Measurements from ENCODE around the gene LRRC28. TPM values are rescaled to one million over a fixed set of nuclear protein-coding genes. Genes with fewer than 3 reads are reported as not detected.
A peak's percentile ranks its signal among the peaks of the same experiment; 100 is the strongest.

Gene LRRC28
- total RNA-seq, 1 experiment from 2014 or later: 21.4 TPM

GRCh38 chr15:99315636-99316035 lies 64.4 kb downstream of the LRRC28 start (continued):
- TF ChIP-seq TCF7L2 (IDR thresholded peaks at IDR 0.05; ENCODE audit: borderline replicate concordance, extremely low read depth, insufficient read depth, insufficient read length) (no peak), ELF1 (IDR thresholded peaks at IDR 0.05; ENCODE audit: borderline replicate concordance, low read depth) (no peak), ATF3 (IDR thresholded peaks at IDR 0.05) (no peak), EGR1 (IDR thresholded peaks at IDR 0.05; ENCODE audit: low read depth) (no peak), JUND (IDR thresholded peaks at IDR 0.05) (peak; percentile 53), EZH2phosphoT487 (IDR thresholded peaks at IDR 0.05; ENCODE audit: borderline replicate concordance) (no peak), CEBPB (IDR thresholded peaks at IDR 0.05; ENCODE audit: low read depth) (no peak), RAD21 (IDR thresholded peaks at IDR 0.05; ENCODE audit: low read depth) (no peak), POLR2AphosphoS5 (IDR thresholded peaks at IDR 0.05; ENCODE audit: low read depth, low read length) (no peak), ZNF274 (IDR thresholded peaks at IDR 0.05; ENCODE audit: low read depth, low read length) (no peak), SP1 (IDR thresholded peaks at IDR 0.05; ENCODE audit: low read depth) (peak; percentile 42; the same call in 1 of the 2 replicates), SIN3A (IDR thresholded peaks at IDR 0.05; ENCODE audit: low read depth) (no peak), EZH2 (IDR thresholded peaks at IDR 0.05) (no peak)

- Histone ChIP-seq H3K27ac (ENCODE audit: low read depth, low read length) (no peak overlapping the region), H3K9me2 (ENCODE audit: insufficient read depth) (no peaks in the 10 kb centered on the region; the same call in 1 of the 2 replicates)
Observed at GRCh38 chr15:99320374-99321215, 69.3 kb downstream of the LRRC28 start.

More at GRCh38 chr15:99320374-99321215, 69.3 kb downstream of the LRRC28 start:
- DNase-seq (ENCODE audit: low read depth, low spot score): no peak
- no peak overlapping the region for H2AFZ ChIP-seq (ENCODE audit: low read depth, low read length, poor library complexity, severe bottlenecking)
- H3K9ac ChIP-seq (ENCODE audit: low read length): no peak overlapping the region
- CTCF ChIA-PET: interaction anchor here (1.5 kb wide), 1 partner anchor 384 kb away, joined by 5 read pairs; no protein-coding TSS in a partner anchor
- no peak for TF ChIP-seq EZH2phosphoT487 (IDR thresholded peaks at IDR 0.05; ENCODE audit: borderline replicate concordance)
- TF ChIP-seq EZH2 (IDR thresholded peaks at IDR 0.05): no peak
- no peak for TF ChIP-seq JUND (IDR thresholded peaks at IDR 0.05)
- no peak for TF ChIP-seq ELF1 (IDR thresholded peaks at IDR 0.05; ENCODE audit: borderline replicate concordance, low read depth)
- no peak for TF ChIP-seq ZFX (IDR thresholded peaks at IDR 0.05)
- TF ChIP-seq SP1 (IDR thresholded peaks at IDR 0.05; ENCODE audit: low read depth): no peak
- no peak for TF ChIP-seq SIN3A (IDR thresholded peaks at IDR 0.05; ENCODE audit: low read depth)
- TF ChIP-seq RAD21 (IDR thresholded peaks at IDR 0.05; ENCODE audit: low read depth): no peak
- TF ChIP-seq CTCF (IDR thresholded peaks at IDR 0.05 in 2 of 3, conservative IDR thresholded peaks at IDR 0.05 in 1 of 3; ENCODE audit: borderline replicate concordance in 1 of 3, insufficient read depth in 1 of 3, low read depth in 2 of 3, low read length in 2 of 3): no peak
- no peak for TF ChIP-seq REST (IDR thresholded peaks at IDR 0.05; ENCODE audit: low read depth)
- no peaks in the 10 kb centered on the region for H3K36me3 ChIP-seq (ENCODE audit: control insufficient read depth in 1 of 2, insufficient read depth in 2 of 2, low read length in 2 of 2)
- no TSS peak for BruUV-seq (replicated peaks)
- POLR2A ChIA-PET: no interaction called here
- no peaks in the 10 kb centered on the region for H3K79me2 ChIP-seq (ENCODE audit: insufficient read depth, low read length)
- no peak overlapping the region for H3K4me3 ChIP-seq (replicated peaks in 1 of 2; ENCODE audit: low read depth in 1 of 2, low read length in 2 of 2)
- no peaks in the 10 kb centered on the region for H3K27me3 ChIP-seq (ENCODE audit: insufficient read depth, low read length)
- no peaks in the 10 kb centered on the region for H4K20me1 ChIP-seq (ENCODE audit: insufficient read depth)
- H3K9me3 ChIP-seq (ENCODE audit: control insufficient read depth in 1 of 2, insufficient read depth in 1 of 2, low read depth in 1 of 2, low read length in 2 of 2): no peaks in the 10 kb centered on the region
- intact Hi-C loops (cut with micrococcal nuclease): no loop called here
- RAD21 ChIA-PET (ENCODE audit: low non-redundant PET in 1 of 2, low total read pairs in 2 of 2, uncharacterized antibody in 2 of 2, unreplicated experiment in 2 of 2): no interaction called here
- H3K4me1 ChIP-seq (ENCODE audit: control insufficient read depth in 1 of 2, insufficient read depth in 2 of 2, low read length in 2 of 2): peaks cover 9 to 34% of the 10 kb centered on the region in 2 experiments
- ATAC-seq: no peak
- no peak overlapping the region for H3K4me2 ChIP-seq (ENCODE audit: low read length)

Measured in HCT116 (cell line).